ELF-1 (cell line): ENCODE results near the gene CDK5RAP2.

Experiments
- DNase-seq: peaks from one replicate; pipeline ENCODE4 v3.0.0-alpha.2; 2016; ENCODE audit warnings: low read depth, low spot score

Gene CDK5RAP2

DNA sequence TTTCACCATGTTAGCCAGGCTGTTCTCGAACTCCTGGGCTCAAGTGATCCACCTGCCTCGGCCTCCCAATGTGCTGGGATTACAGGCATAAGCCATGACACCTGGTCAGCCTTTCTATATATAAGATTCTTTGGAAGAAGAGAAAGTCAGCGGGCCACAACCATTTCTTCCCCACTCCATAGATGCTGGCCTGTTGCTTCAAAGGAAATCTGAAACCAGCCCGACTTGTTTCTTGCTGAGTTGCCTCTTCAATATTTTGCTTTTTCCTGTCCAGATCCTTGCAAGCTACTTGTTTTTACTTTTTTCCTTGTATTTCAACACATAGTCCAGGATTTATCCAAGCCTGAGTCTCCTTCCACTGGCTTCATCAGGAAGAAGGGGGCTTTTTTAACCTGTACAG, 219.5 kb downstream of the CDK5RAP2 start:
- no peak for DNase-seq

DNA sequence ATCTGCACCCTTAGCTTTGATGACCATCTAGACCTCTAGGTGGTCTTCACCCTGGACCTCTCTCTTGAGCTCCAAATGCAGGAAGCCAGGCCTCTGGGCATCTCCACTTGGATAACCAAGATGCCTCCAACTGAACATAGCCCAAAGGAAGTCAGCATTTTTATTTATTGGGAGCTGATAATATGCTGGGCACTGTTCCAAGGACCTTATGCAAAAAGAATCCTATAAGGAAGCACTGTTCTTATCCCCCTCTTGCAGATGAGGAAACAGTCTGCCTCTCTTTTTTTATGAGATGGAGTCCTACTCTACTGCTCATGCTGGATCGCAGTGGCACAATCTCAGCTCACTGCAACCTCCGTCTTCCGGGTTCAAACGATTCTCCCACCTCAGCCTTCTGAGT, 219.9 kb downstream of the CDK5RAP2 start:
- no peak for DNase-seq

DNA sequence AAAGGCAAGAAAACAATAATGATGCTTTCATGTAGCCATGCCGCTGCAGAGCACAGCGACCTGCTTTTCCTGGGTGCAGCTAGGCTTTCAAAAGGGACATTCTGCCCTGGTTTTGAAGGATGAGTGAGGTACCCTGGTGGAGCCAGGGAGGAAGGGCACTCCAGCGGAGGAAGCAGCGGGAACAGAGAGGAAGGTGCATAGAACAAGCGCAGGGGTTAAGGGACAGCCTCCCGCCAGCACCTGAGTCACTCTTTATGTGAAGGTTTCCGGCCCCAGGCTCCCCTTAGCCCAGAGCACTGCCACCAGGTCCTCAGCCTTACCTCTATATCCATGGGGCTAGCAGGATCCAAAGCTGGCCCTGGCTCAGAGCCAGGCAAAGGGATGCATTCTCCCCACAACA, 221.1 kb downstream of the CDK5RAP2 start:
- no peak for DNase-seq

DNA sequence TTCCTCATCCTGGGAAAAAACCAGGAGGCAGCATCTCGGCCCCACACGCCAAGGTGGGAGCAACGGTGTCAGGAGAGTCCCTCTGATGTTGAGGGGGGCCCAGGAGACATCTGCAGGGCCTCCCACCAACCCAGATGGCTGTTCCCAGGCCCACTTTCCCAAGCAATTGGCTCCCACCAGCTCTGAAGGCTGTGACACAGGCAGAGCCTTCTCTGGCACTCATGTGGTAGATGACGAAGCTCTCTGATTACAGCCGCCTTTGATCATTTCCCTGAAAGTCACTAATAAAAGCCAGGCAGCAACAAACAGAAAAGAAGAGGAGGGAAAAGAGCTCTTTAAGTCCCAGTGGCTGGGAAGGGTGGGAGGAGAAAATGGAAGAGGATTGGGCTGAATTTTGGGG, 226.5 kb downstream of the CDK5RAP2 start:
- peak; percentile 23 for DNase-seq

DNA sequence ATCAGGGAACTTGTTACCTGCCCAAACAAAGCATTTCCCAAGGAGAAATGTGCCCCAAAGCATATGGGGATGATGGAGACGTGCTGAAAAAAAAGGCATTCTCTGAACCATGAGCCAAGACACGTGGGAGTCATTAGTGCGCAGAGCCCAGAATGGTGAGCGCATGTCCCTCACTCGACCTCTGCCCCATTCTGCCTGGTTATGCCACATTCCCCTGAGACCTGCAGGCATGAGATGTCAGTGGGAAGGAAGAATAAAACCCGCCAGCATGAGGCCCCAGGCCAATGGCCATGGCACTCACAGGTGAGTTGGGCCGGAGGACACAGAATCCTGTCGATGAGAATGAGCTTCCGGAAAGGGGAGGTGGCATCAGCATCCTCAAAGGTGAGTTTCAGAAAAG, 228.9 kb downstream of the CDK5RAP2 start:
- no peak for DNase-seq

DNA sequence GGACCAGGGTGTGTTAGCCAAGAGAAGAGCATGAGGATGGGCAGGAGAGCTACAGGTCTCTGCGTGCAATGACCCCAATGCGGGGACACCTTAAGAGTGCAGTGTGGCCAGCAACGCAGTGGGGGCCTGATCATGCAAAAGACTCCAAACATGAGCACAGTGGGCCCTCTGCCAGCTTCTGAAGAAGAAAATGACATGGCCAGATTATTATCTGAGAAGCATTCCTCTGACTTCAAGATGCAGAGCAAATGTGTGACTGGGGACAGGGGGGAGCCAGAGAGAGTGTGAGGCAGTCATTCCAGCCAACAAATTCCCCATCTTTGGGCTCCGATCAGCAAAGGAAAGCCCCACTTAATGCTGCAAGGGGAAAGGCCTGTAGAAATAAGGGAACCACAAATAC, 229.4 kb downstream of the CDK5RAP2 start:
- DNase-seq: no peak

DNA sequence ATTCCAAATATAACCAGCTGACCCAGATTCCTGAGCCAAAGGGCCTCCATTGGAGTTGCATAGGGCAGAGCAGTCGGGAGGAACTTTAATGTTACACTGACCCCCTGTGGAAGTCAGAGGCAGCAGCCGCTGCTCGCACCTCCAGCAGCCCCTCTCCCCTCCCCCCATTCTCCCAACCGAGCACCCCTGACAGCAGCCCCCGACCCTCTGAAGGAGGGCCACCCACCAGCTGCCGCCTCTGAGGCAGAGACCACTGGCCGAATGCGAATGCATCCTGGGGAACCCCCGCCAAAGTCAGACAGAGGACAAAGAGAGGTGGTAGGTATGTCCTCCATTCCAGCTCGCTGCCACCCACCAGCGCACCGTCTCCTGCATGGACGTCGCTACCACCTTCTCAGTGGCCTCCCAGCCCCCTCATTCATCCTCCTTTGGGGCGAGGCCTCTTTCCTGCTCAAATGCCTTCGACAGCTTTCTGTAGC, 231.0 kb downstream of the CDK5RAP2 start:
- DNase-seq: peak; percentile 83

DNA sequence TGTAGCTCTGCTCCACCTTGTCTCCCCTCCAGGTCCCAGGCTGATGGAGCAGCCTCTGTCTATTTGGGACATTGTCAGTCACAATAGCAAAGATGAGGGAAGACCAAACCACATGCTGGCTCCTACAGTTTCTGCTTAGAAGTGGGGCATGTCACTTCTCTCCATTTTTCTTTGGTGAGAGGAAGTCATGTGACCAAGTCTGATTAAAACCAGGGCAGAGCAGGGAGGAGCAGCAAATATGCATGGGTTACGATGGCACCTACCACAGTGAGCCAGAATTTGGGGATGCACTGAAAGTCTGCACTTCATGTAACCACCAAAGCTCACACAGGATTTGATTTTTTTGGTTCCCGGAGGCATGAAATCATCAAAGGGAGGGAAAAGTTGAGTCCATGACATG, 234.6 kb downstream of the CDK5RAP2 start:
- DNase-seq: no peak

DNA sequence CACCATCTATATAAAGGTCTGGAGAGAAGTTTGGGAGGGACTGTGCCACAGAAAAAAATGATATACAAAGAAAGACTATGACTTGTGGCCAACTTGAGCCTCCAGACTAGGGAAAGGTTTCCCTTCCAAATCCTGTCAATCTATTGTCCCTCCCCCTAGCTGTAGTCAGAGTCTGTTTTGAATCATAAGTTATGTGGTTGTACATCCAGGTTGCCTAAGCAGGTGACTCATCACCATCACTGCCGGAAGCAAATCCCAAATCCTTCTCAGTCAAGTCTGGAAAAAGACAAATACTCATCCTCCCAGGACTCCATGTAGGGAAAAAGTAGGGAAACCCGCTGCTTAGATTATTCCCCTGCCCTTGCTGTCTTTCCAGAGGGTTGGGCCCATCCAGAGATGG, 235.7 kb downstream of the CDK5RAP2 start:
- DNase-seq: no peak

DNA sequence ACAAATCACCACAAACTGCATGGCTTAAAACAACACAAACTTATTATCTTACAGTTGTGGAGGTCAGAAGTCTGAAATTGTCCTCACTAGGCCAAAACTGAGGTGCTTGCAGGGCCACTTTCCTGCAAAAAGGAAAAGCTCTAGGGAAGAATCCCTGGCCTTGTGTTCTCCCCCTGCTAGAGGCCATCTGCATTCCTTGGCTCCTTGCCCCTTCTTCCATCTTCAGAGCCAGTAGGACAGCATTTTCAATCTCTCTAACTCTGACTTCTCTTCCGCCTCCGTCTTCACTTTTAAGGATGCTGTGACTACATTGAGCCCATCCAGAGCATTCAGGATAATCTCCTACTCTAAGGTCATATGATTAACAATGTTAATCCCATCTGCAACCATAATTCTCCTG, 236.6 kb downstream of the CDK5RAP2 start:
- DNase-seq: no peak
